ENCODE measurements around the gene STRN.
"Not testable (repeated sequence)": the region's sequence is repeated elsewhere in the genome, so short reads cannot be mapped to it uniquely, and the experiment has no call there.

STRN gene

GRCh38 chr2:36963106-36963505 lies 3.2 kb downstream of the STRN start:
- DNase-seq (ENCODE audit: low read depth): no peak

- no peak for DNase-seq (ENCODE audit: low read depth)
Observed at GRCh38 chr2:36960773-36961172, 5.6 kb downstream of the STRN start.

GRCh38 chr2:36960005-36960675 lies 6.2 kb downstream of the STRN start:
- DNase-seq (ENCODE audit: low read depth): no peak

- DNase-seq (ENCODE audit: low read depth): no peak
Observed at GRCh38 chr2:36954977-36955607, 11.2 kb downstream of the STRN start.

GRCh38 chr2:36952748-36953197 lies 13.6 kb downstream of the STRN start:
- no peak for DNase-seq (ENCODE audit: low read depth)

GRCh38 chr2:36951574-36951973 lies 14.8 kb downstream of the STRN start:
- DNase-seq (ENCODE audit: low read depth): peak; percentile 10

- DNase-seq (ENCODE audit: low read depth): no peak
Observed at GRCh38 chr2:36951027-36951518, 15.3 kb downstream of the STRN start.

GRCh38 chr2:36949845-36950244 lies 16.5 kb downstream of the STRN start:
- DNase-seq (ENCODE audit: low read depth): no peak

GRCh38 chr2:36945240-36945639 lies 21.1 kb downstream of the STRN start:
- not testable (repeated sequence) for DNase-seq (ENCODE audit: low read depth)

GRCh38 chr2:36941867-36942266 lies 24.5 kb downstream of the STRN start:
- DNase-seq (ENCODE audit: low read depth): no peak

GRCh38 chr2:36936526-36936925 lies 29.8 kb downstream of the STRN start:
- not testable (repeated sequence) for DNase-seq (ENCODE audit: low read depth)

- not testable (repeated sequence) for DNase-seq (ENCODE audit: low read depth)
Observed at GRCh38 chr2:36931688-36932087, 34.6 kb downstream of the STRN start.

GRCh38 chr2:36930787-36931410 lies 35.4 kb downstream of the STRN start:
- DNase-seq (ENCODE audit: low read depth): peak; percentile 42

GRCh38 chr2:36926175-36927132 lies 39.9 kb downstream of the STRN start:
- not testable (repeated sequence) for DNase-seq (ENCODE audit: low read depth)

- not testable (repeated sequence) for DNase-seq (ENCODE audit: low read depth)
Observed at GRCh38 chr2:36922629-36923028, 43.7 kb downstream of the STRN start.

- no peak for DNase-seq (ENCODE audit: low read depth)
Observed at GRCh38 chr2:36921984-36922383, 44.4 kb downstream of the STRN start.

- DNase-seq (ENCODE audit: low read depth): no peak
Observed at GRCh38 chr2:36919041-36919837, 47.1 kb downstream of the STRN start.

- no peak for DNase-seq (ENCODE audit: low read depth)
Observed at GRCh38 chr2:36918307-36918706, 48.0 kb downstream of the STRN start.

GRCh38 chr2:36915627-36916026 lies 50.7 kb downstream of the STRN start:
- DNase-seq (ENCODE audit: low read depth): no peak

GRCh38 chr2:36912695-36913094 lies 53.6 kb downstream of the STRN start:
- DNase-seq (ENCODE audit: low read depth): peak; percentile 14

GRCh38 chr2:36911012-36911411 lies 55.3 kb downstream of the STRN start:
- no peak for DNase-seq (ENCODE audit: low read depth)

All from non-pigmented ciliary epithelial cell (primary cell).